Chondrocyte (in vitro differentiated cells): ENCODE data around the gene LRIG2. TPM values are rescaled to one million over a fixed set of nuclear protein-coding genes. Genes with fewer than 3 reads are reported as not detected.
"Not testable (repeated sequence)": the region's sequence is repeated elsewhere in the genome, so short reads cannot be mapped to it uniquely, and the experiment has no call there.

Source experiments
- DNase-seq: peaks from one replicate; pipeline ENCODE4 v3.0.0; 2021; ENCODE audit warnings: mixed read lengths, low spot score
- H3K27ac Mint-ChIP-seq: one replicate; pipeline ENCODE4 v1.8.0; 2021; ENCODE audit warnings: mild to moderate bottlenecking, moderate library complexity, mixed read lengths; ENCODE audit not compliant: unreplicated experiment
- H3K27me3 Mint-ChIP-seq: 2 replicates; pipeline ENCODE4 v1.8.0; 2021; ENCODE audit warnings: low read depth, mixed read lengths
- H3K36me3 Mint-ChIP-seq: 2 replicates; pipeline ENCODE4 v1.8.0; 2021; ENCODE audit warnings: low read depth, mixed read lengths
- H3K4me1 Mint-ChIP-seq: 2 replicates; pipeline ENCODE4 v1.8.0; 2021; ENCODE audit warnings: low read depth, mild to moderate bottlenecking, mixed read lengths
- H3K4me3 Mint-ChIP-seq: one replicate; pipeline ENCODE4 v1.8.0; 2021; ENCODE audit warnings: mild to moderate bottlenecking, moderate library complexity, mixed read lengths; ENCODE audit not compliant: unreplicated experiment
- H3K9me3 Mint-ChIP-seq: 2 replicates; pipeline ENCODE4 v1.8.0; 2021; ENCODE audit warnings: low read depth, mixed read lengths
- CTCF ChIP-seq: fragments of 200-600 bp; sonication (generic); IDR thresholded peaks from 2 replicates; pipeline ENCODE4 v1.5.0; 2021; ENCODE audit warnings: antibody characterized with exemption, mild to moderate bottlenecking, moderate library complexity
- total RNA-seq: library from RNA; stranded (reverse); gene quantifications from 3 replicates; pipeline ENCODE4 v1.2.1, GENCODE V29; 2021

The LRIG2 gene
- total RNA-seq, 1 donor from 2014 or later = 10.7 TPM

GRCh38 chr1:113053344-113054126 lies 19.5 kb upstream of the LRIG2 start:
- no peak overlapping the region for H3K27ac Mint-ChIP-seq

GRCh38 chr1:113055570-113055969 lies 17.4 kb upstream of the LRIG2 start:
- H3K4me1 Mint-ChIP-seq = no peaks in the 10 kb centered on the region
- H3K9me3 Mint-ChIP-seq = no peaks in the 10 kb centered on the region
- no peaks in the 10 kb centered on the region for H3K27me3 Mint-ChIP-seq
- H3K27ac Mint-ChIP-seq = no peak overlapping the region
- no peaks in the 10 kb centered on the region for H3K36me3 Mint-ChIP-seq
- TF ChIP-seq CTCF = no peak
- no peak overlapping the region for H3K4me3 Mint-ChIP-seq
- no peak for DNase-seq

More at GRCh38 chr1:113053344-113054126, 19.5 kb upstream of the LRIG2 start:
- Mint-ChIP-seq H3K4me3 (no peak overlapping the region), H3K4me1 (no peaks in the 10 kb centered on the region), H3K27me3 (no peaks in the 10 kb centered on the region), H3K9me3 (no peaks in the 10 kb centered on the region), H3K36me3 (no peaks in the 10 kb centered on the region)
- no peak for DNase-seq
- no peak for TF ChIP-seq CTCF

- TF ChIP-seq CTCF = no peak
- H3K36me3 Mint-ChIP-seq = no peaks in the 10 kb centered on the region
- H3K4me1 Mint-ChIP-seq = no peaks in the 10 kb centered on the region
- H3K27ac Mint-ChIP-seq = no peak overlapping the region
- no peak overlapping the region for H3K4me3 Mint-ChIP-seq
- DNase-seq = no peak
- H3K9me3 Mint-ChIP-seq = no peaks in the 10 kb centered on the region
- H3K27me3 Mint-ChIP-seq = no peaks in the 10 kb centered on the region
These were observed 16.0 kb upstream of the LRIG2 start for GRCh38 chr1:113057006-113057405.

GRCh38 chr1:113058941-113059706 lies 13.9 kb upstream of the LRIG2 start:
- no peak for TF ChIP-seq CTCF
- Mint-ChIP-seq H3K27me3 (no peaks in the 10 kb centered on the region), H3K4me1 (no peaks in the 10 kb centered on the region), H3K36me3 (no peaks in the 10 kb centered on the region), H3K27ac (no peak overlapping the region), H3K9me3 (no peaks in the 10 kb centered on the region), H3K4me3 (no peak overlapping the region)
- DNase-seq = no peak

- not testable (repeated sequence) for H3K4me1 Mint-ChIP-seq, H3K4me3 Mint-ChIP-seq, H3K27me3 Mint-ChIP-seq, H3K27ac Mint-ChIP-seq, DNase-seq, H3K36me3 Mint-ChIP-seq, H3K9me3 Mint-ChIP-seq
These were observed 9.5 kb upstream of the LRIG2 start for GRCh38 chr1:113063456-113063855.
